WTC11 (cell line): Measurements from ENCODE around the gene DCLRE1C. TPM values are rescaled to one million over a fixed set of nuclear protein-coding genes. Genes with fewer than 3 reads are reported as not detected.

Source experiments
- ATAC-seq: fragments of 200-7000 bp; cut with Tn5 transposase; 2 replicates; pipeline ENCODE4 v1.10.0; 2021; ENCODE audit warnings: mild to moderate bottlenecking, moderate library complexity
- Bru-seq: library from RNA; stranded (reverse); fragments of 400-500 nt; gene quantifications from one replicate; lab custom pipeline; 2021; lab: Mats Ljungman, UMichigan
- CTCF ChIA-PET: fragments of 300-600 bp; sonication (Branson Sonifier 250); formaldehyde crosslinking; loops from one replicate; lab custom pipeline; 2021; ENCODE audit warnings: antibody characterized with exemption; lab: Charles Lee
- POLR2A ChIA-PET: fragments of 350-600 bp; sonication (Branson Sonifier 250); formaldehyde crosslinking; loops from one replicate; lab custom pipeline; 2021; ENCODE audit warnings: antibody characterized with exemption; lab: Charles Lee
- DNase-seq: peaks from one replicate; pipeline ENCODE4 v3.0.0; 2021; ENCODE audit warnings: low spot score
- H3K27ac Mint-ChIP-seq: 2 replicates; pipeline ENCODE4 v1.8.0; 2021; ENCODE audit warnings: mixed read lengths
- H3K27me3 Mint-ChIP-seq: 2 replicates; pipeline ENCODE4 v1.8.0; 2021; ENCODE audit warnings: low read depth, mild to moderate bottlenecking, moderate library complexity, mixed read lengths
- H3K36me3 Mint-ChIP-seq: 2 replicates; pipeline ENCODE4 v1.8.0; 2021; ENCODE audit warnings: mixed read lengths
- H3K4me1 Mint-ChIP-seq: 2 replicates; pipeline ENCODE4 v1.8.0; 2022; ENCODE audit warnings: mixed read lengths
- H3K4me3 Mint-ChIP-seq: 2 replicates; pipeline ENCODE4 v1.8.0; 2021; ENCODE audit warnings: mild to moderate bottlenecking, moderate library complexity, mixed read lengths
- H3K9me3 Mint-ChIP-seq: 2 replicates; pipeline ENCODE4 v1.8.0; 2021; ENCODE audit warnings: mixed read lengths
- ATF2 ChIP-seq: sonication (generic); formaldehyde crosslinking; IDR thresholded peaks from 2 replicates; pipeline ENCODE4 v1.8.1; 2022; ENCODE audit warnings: low read depth, missing genetic modification reagents, borderline replicate concordance
- ELF4 ChIP-seq: sonication (generic); formaldehyde crosslinking; IDR thresholded peaks from 2 replicates; pipeline ENCODE4 v1.8.1; 2022; ENCODE audit warnings: low read depth, mild to moderate bottlenecking, moderate library complexity, missing genetic modification reagents
- FOXK1 ChIP-seq: sonication (generic); formaldehyde crosslinking; IDR thresholded peaks from 2 replicates; pipeline ENCODE4 v1.8.0; 2022; ENCODE audit warnings: mild to moderate bottlenecking, moderate library complexity, missing genetic modification reagents
- FOXP1 ChIP-seq: sonication (generic); formaldehyde crosslinking; IDR thresholded peaks from 2 replicates; pipeline ENCODE4 v1.8.0; 2022; ENCODE audit warnings: missing genetic modification reagents, mild to moderate bottlenecking, moderate library complexity, borderline replicate concordance
- GABPB1 ChIP-seq: sonication (generic); formaldehyde crosslinking; IDR thresholded peaks from 2 replicates; pipeline ENCODE4 v1.8.1; 2023; ENCODE audit warnings: mild to moderate bottlenecking, missing genetic modification reagents
- GTF2I ChIP-seq: fragments of 250-450 bp; sonication (Bioruptor Pico); conservative IDR thresholded peaks from 2 replicates; pipeline ENCODE4 v1.4.0; 2021; ENCODE audit warnings: mild to moderate bottlenecking
- HMGA2 ChIP-seq: fragments of 250-450 bp; sonication (Bioruptor Pico); IDR thresholded peaks from 2 replicates; pipeline ENCODE4 v1.4.0; 2021; ENCODE audit warnings: mild to moderate bottlenecking, moderate library complexity
- HMGXB4 ChIP-seq: sonication (generic); formaldehyde crosslinking; IDR thresholded peaks from 2 replicates; pipeline ENCODE4 v1.8.1; 2023; ENCODE audit warnings: mild to moderate bottlenecking, moderate library complexity, missing genetic modification reagents
- JUN ChIP-seq: sonication (generic); formaldehyde crosslinking; IDR thresholded peaks from 2 replicates; pipeline ENCODE4 v1.8.0; 2023; ENCODE audit warnings: mild to moderate bottlenecking, missing genetic modification reagents
- NFE2L1 ChIP-seq: sonication (generic); formaldehyde crosslinking; IDR thresholded peaks from 2 replicates; pipeline ENCODE4 v1.8.1; 2023; ENCODE audit warnings: missing genetic modification reagents
- PRRX2 ChIP-seq: fragments of 250-450 bp; sonication (Bioruptor Pico); IDR thresholded peaks from 2 replicates; pipeline ENCODE4 v1.8.0; 2021; ENCODE audit warnings: mild to moderate bottlenecking
- RORB ChIP-seq: fragments of 250-450 bp; sonication (Bioruptor Pico); IDR thresholded peaks from 2 replicates; pipeline ENCODE4 v1.9.0; 2021; ENCODE audit warnings: mild to moderate bottlenecking
- SP1 ChIP-seq: sonication (generic); formaldehyde crosslinking; conservative IDR thresholded peaks from 2 replicates; pipeline ENCODE4 v1.8.1; 2022; ENCODE audit warnings: missing genetic modification reagents
- STAT6 ChIP-seq: sonication (generic); formaldehyde crosslinking; conservative IDR thresholded peaks from 2 replicates; pipeline ENCODE4 v1.8.1; 2023; ENCODE audit warnings: mild to moderate bottlenecking, low read depth, missing genetic modification reagents, moderate library complexity
- TEAD4 ChIP-seq: sonication (generic); formaldehyde crosslinking; IDR thresholded peaks from 2 replicates; pipeline ENCODE4 v1.8.0; 2022; ENCODE audit warnings: mild to moderate bottlenecking, missing genetic modification reagents
- ZBTB21 ChIP-seq: sonication (generic); formaldehyde crosslinking; IDR thresholded peaks from 2 replicates; pipeline ENCODE4 v1.8.1; 2023; ENCODE audit warnings: mild to moderate bottlenecking, missing genetic modification reagents, borderline replicate concordance
- ZNF121 ChIP-seq: sonication (generic); formaldehyde crosslinking; IDR thresholded peaks from 2 replicates; pipeline ENCODE4 v1.8.0; 2023; ENCODE audit warnings: missing genetic modification reagents
- ZNF138 ChIP-seq: sonication (generic); formaldehyde crosslinking; conservative IDR thresholded peaks from 2 replicates; pipeline ENCODE4 v1.8.1; 2022; ENCODE audit warnings: mild to moderate bottlenecking, moderate library complexity, missing genetic modification reagents
- ZNF219 ChIP-seq: sonication (generic); formaldehyde crosslinking; IDR thresholded peaks from 2 replicates; pipeline ENCODE4 v1.8.0; 2023; ENCODE audit warnings: missing genetic modification reagents, mild to moderate bottlenecking, borderline replicate concordance
- ZNF232 ChIP-seq: sonication (generic); formaldehyde crosslinking; IDR thresholded peaks from 2 replicates; pipeline ENCODE4 v1.8.0; 2022; ENCODE audit warnings: mild to moderate bottlenecking, missing genetic modification reagents
- ZNF317 ChIP-seq: sonication (generic); formaldehyde crosslinking; IDR thresholded peaks from 2 replicates; pipeline ENCODE4 v1.8.1; 2023; ENCODE audit warnings: low read depth, mild to moderate bottlenecking, moderate library complexity, missing genetic modification reagents, borderline replicate concordance
- ZNF416 ChIP-seq: fragments of 250-450 bp; sonication (Bioruptor Pico); IDR thresholded peaks from 2 replicates; pipeline ENCODE4 v1.9.0; 2021; ENCODE audit warnings: mild to moderate bottlenecking, inconsistent platforms
- ZNF423 ChIP-seq: fragments of 250-450 bp; sonication (Bioruptor Pico); IDR thresholded peaks from 2 replicates; pipeline ENCODE4 v2.1.2; 2022; ENCODE audit warnings: mild to moderate bottlenecking, moderate library complexity
- ZNF671 ChIP-seq: fragments of 250-450 bp; sonication (Bioruptor Pico); IDR thresholded peaks from 2 replicates; pipeline ENCODE4 v1.8.0; 2021; ENCODE audit warnings: mild to moderate bottlenecking
- long read RNA-seq, 3 experiments: library from RNA in 1 of 3; library from capped mRNA in 1 of 3; library from polyadenylated mRNA in 1 of 3; unstranded in 2 of 3; stranded (forward) in 1 of 3; transcript quantifications; one replicate each; pipeline ENCODE4 v2.0.0, GENCODE V29; 2021
- total RNA-seq: library from RNA; stranded (reverse); gene quantifications from 3 replicates; pipeline ENCODE4 v1.2.3, GENCODE V29; 2021
- TF ChIP-seq, protein P1 (sequence below): sonication (generic); formaldehyde crosslinking; IDR thresholded peaks from 2 replicates; pipeline ENCODE4 v1.8.1; 2023; ENCODE audit warnings: mild to moderate bottlenecking, missing genetic modification reagents
- TF ChIP-seq, protein P2 (sequence below): sonication (generic); formaldehyde crosslinking; IDR thresholded peaks from 2 replicates; pipeline ENCODE4 v1.8.0; 2022; ENCODE audit warnings: mild to moderate bottlenecking, missing genetic modification reagents
- TF ChIP-seq, protein P3 (sequence below): sonication (generic); formaldehyde crosslinking; IDR thresholded peaks from 2 replicates; pipeline ENCODE4 v1.8.1; 2022; ENCODE audit warnings: low read depth, mild to moderate bottlenecking, moderate library complexity, missing genetic modification reagents, borderline replicate concordance

Gene DCLRE1C
- total RNA-seq (4.3 to 8.5 TPM (median 4.6 TPM) in 3 replicates), Bru-seq, nascent RNA (percentile 60 among the genes with signal in this experiment)
- long read RNA-seq, experiment 1, transcript DCLRE1C-209 (14 exons, 2,354 nt): major isoform, 6 of 42 reads
- long read RNA-seq, experiment 1, partial matches to known transcripts: 2 of 42 reads
- long read RNA-seq, experiment 1, other reads (novel, unspliced or antisense): 26 of 42 reads
- long read RNA-seq, experiment 2, partial matches to known transcripts: 0 of 2 reads
- long read RNA-seq, experiment 2, other reads (novel, unspliced or antisense): 1 of 2 reads
- long read RNA-seq, experiment 3, partial matches to known transcripts: 0 of 7 reads
- long read RNA-seq, experiment 3, other reads (novel, unspliced or antisense): 3 of 7 reads

- Mint-ChIP-seq H3K27ac (peak within 1 kb of the TSS; percentile 87), H3K4me1 (peaks cover 24% of the 10 kb centered on the region), H3K9me3 (peaks cover 3% of the 10 kb centered on the region; the same call in 1 of the 2 replicates), H3K4me3 (peak within 1 kb of the TSS; percentile 80), H3K27me3 (peaks cover 70% of the 10 kb centered on the region), H3K36me3 (no peaks in the 10 kb centered on the region)
- DNase-seq (peak; percentile 85), ATAC-seq (peak; percentile 90)
- POLR2A ChIA-PET: interaction anchor here (2.0 to 2.7 kb wide), 2 partner anchors 76 to 116 kb away, joined by 12 to 15 read pairs; partner anchors contain the start of genes CDNF, HSPA14, MSANTD7 and SUV39H2
- CTCF ChIA-PET: interaction anchor here (0.6 to 2.0 kb wide), 7 partner anchors 27 to 640 kb away, joined by 3 to 10 read pairs (median 5); partner anchors contain the start of genes CDNF, HSPA14, MSANTD7 and SUV39H2
- peak; percentile 95 for TF ChIP-seq FOXP1 (CRISPR knock-in tag)
- no peak for TF ChIP-seq ZNF219
- TF ChIP-seq HMGXB4 (CRISPR knock-in tag): peak; percentile 59; the same call in 1 of the 2 replicates
- TF ChIP-seq STAT6 (CRISPR knock-in tag): no peak
- TF ChIP-seq ZNF317 (CRISPR knock-in tag): peak; percentile 36; the same call in 1 of the 2 replicates
- no peak for TF ChIP-seq RORB (CRISPR knock-in tag)
- TF ChIP-seq ZBTB21 (CRISPR knock-in tag): peak; percentile 80; the same call in 1 of the 2 replicates
- peak; percentile 41; the same call in 1 of the 2 replicates for TF ChIP-seq NFE2L1
- TF ChIP-seq, protein P1, sequence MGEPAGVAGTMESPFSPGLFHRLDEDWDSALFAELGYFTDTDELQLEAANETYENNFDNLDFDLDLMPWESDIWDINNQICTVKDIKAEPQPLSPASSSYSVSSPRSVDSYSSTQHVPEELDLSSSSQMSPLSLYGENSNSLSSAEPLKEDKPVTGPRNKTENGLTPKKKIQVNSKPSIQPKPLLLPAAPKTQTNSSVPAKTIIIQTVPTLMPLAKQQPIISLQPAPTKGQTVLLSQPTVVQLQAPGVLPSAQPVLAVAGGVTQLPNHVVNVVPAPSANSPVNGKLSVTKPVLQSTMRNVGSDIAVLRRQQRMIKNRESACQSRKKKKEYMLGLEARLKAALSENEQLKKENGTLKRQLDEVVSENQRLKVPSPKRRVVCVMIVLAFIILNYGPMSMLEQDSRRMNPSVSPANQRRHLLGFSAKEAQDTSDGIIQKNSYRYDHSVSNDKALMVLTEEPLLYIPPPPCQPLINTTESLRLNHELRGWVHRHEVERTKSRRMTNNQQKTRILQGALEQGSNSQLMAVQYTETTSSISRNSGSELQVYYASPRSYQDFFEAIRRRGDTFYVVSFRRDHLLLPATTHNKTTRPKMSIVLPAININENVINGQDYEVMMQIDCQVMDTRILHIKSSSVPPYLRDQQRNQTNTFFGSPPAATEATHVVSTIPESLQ: no peak
- peak; percentile 68 for TF ChIP-seq JUN
- no peak for TF ChIP-seq TEAD4 (CRISPR knock-in tag)
- no peak for TF ChIP-seq ZNF423
- TF ChIP-seq PRRX2 (CRISPR knock-in tag): no peak
- no peak for TF ChIP-seq ZNF416 (CRISPR knock-in tag)
- TF ChIP-seq, protein P2, sequence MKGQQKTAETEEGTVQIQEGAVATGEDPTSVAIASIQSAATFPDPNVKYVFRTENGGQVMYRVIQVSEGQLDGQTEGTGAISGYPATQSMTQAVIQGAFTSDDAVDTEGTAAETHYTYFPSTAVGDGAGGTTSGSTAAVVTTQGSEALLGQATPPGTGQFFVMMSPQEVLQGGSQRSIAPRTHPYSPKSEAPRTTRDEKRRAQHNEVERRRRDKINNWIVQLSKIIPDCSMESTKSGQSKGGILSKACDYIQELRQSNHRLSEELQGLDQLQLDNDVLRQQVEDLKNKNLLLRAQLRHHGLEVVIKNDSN (CRISPR knock-in tag): peak; percentile 48; the same call in 1 of the 2 replicates
- TF ChIP-seq GTF2I (CRISPR knock-in tag): no peak
- TF ChIP-seq ZNF138 (CRISPR knock-in tag): no peak
- TF ChIP-seq FOXK1 (CRISPR knock-in tag): peak; percentile 61
- TF ChIP-seq GABPB1: peak; percentile 94
- TF ChIP-seq ELF4 (CRISPR knock-in tag): no peak
- TF ChIP-seq ZNF671 (CRISPR knock-in tag): no peak
- no peak for TF ChIP-seq ZNF121 (CRISPR knock-in tag)
- no peak; the same call in 1 of the 2 replicates for TF ChIP-seq SP1 (CRISPR knock-in tag)
- TF ChIP-seq ATF2: no peak
- no peak for TF ChIP-seq HMGA2 (CRISPR knock-in tag)
- TF ChIP-seq, protein P3, sequence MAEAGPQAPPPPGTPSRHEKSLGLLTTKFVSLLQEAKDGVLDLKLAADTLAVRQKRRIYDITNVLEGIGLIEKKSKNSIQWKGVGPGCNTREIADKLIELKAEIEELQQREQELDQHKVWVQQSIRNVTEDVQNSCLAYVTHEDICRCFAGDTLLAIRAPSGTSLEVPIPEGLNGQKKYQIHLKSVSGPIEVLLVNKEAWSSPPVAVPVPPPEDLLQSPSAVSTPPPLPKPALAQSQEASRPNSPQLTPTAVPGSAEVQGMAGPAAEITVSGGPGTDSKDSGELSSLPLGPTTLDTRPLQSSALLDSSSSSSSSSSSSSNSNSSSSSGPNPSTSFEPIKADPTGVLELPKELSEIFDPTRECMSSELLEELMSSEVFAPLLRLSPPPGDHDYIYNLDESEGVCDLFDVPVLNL (CRISPR knock-in tag): peak; percentile 90
- peak; percentile 81; the same call in 1 of the 2 replicates for TF ChIP-seq ZNF232 (CRISPR knock-in tag)
Observed at GRCh38 chr10:14954001-14954770, at the start of gene DCLRE1C. Gene DCLRE1C, minus strand, starts transcription at chr10:14954096. Its CDS starts 86 bp downstream, at chr10:14954010.
